HepG2 (cell line): ENCODE measurements around the gene RMI2. TPM values are rescaled to one million over a fixed set of nuclear protein-coding genes. Genes with fewer than 3 reads are reported as not detected.

ENCODE experiments used
- AKNA ChIP-seq: sonication (generic); formaldehyde crosslinking; IDR thresholded peaks from 2 replicates; pipeline ENCODE4 v1.4.0; 2020; ENCODE audit warnings: missing genetic modification reagents, borderline replicate concordance
- ERF ChIP-seq: IDR thresholded peaks from 2 replicates; pipeline ENCODE4 v1.6.1; 2018; ENCODE audit warnings: missing biosample characterization, missing genetic modification reagents
- KMT2B ChIP-seq: IDR thresholded peaks from 2 replicates; pipeline ENCODE4 v1.6.1; 2016; ENCODE audit warnings: missing genetic modification reagents, missing compliant biosample characterization
- NFKB2 ChIP-seq: sonication (generic); formaldehyde crosslinking; IDR thresholded peaks from 2 replicates; pipeline ENCODE4 v1.4.0; 2020; ENCODE audit warnings: missing genetic modification reagents, borderline replicate concordance
- PHB2 ChIP-seq: fragments of 450-650 bp; IDR thresholded peaks from 2 replicates; pipeline ENCODE4 v1.6.1; 2018; ENCODE audit not compliant: partially characterized antibody
- THAP11 ChIP-seq: IDR thresholded peaks from 2 replicates; pipeline ENCODE4 v1.6.1; 2016; ENCODE audit warnings: missing biosample characterization, missing genetic modification reagents
- ZNF10 ChIP-seq: sonication (generic); formaldehyde crosslinking; IDR thresholded peaks from 2 replicates; pipeline ENCODE4 v1.4.0; 2020; ENCODE audit warnings: mild to moderate bottlenecking, low read depth, missing genetic modification reagents, borderline replicate concordance
- ZNF230 ChIP-seq: sonication (generic); formaldehyde crosslinking; IDR thresholded peaks from 2 replicates; pipeline ENCODE4 v1.4.0; 2020; ENCODE audit warnings: mild to moderate bottlenecking, missing genetic modification reagents
- ZNF432 ChIP-seq: sonication (generic); formaldehyde crosslinking; IDR thresholded peaks from 2 replicates; pipeline ENCODE4 v1.5.0; 2020; ENCODE audit warnings: missing genetic modification reagents, mild to moderate bottlenecking, borderline replicate concordance
- polyA plus RNA-seq, 8 experiments: library from polyadenylated mRNA; depleted of rRNA in 3 of 8; stranded (reverse) in 7 of 8; unstranded in 1 of 8; fragments of >200 nt; fragmentation: Illumina TruSeq in 4 of 8; extraction: Trizol in 4 of 8; gene quantifications; 2 replicates each; pipeline versions ENCODE4 v1.2.1 to v1.2.3, GENCODE V29; 2011 to 2016; ENCODE audit warnings: low read depth in 4 of 8, missing spikeins in 1 of 8, mixed read lengths in 1 of 8; ENCODE audit not compliant: insufficient read depth in 1 of 8
- total RNA-seq, 5 experiments: library from RNA; depleted of rRNA; stranded (reverse); fragments of >200 nt; fragmentation: Illumina TruSeq; extraction: Trizol; gene quantifications; 2 replicates each; pipeline ENCODE4 v1.2.3, GENCODE V29; 2016; ENCODE audit warnings: low read depth in 1 of 5
- TF ChIP-seq, protein P1 (sequence below): sonication (generic); formaldehyde crosslinking; IDR thresholded peaks from 2 replicates; pipeline ENCODE4 v1.4.0; 2020; ENCODE audit warnings: mild to moderate bottlenecking, missing genetic modification reagents
- TF ChIP-seq, protein P2 (sequence below): sonication (generic); formaldehyde crosslinking; IDR thresholded peaks from 2 replicates; pipeline ENCODE4 v1.5.1; 2020; ENCODE audit warnings: mild to moderate bottlenecking, missing genetic modification reagents, moderate library complexity
- TF ChIP-seq, protein P3 (sequence below): sonication (generic); formaldehyde crosslinking; IDR thresholded peaks from 2 replicates; pipeline ENCODE4 v1.4.0; 2020; ENCODE audit warnings: missing genetic modification reagents, borderline replicate concordance

RMI2 gene
- total and polyA plus RNA-seq, 2 of the 13 experiments (the other 11 are each of a cell fraction or from before 2014, with no cell fraction given) = 24.5 to 55.7 TPM

DNA sequence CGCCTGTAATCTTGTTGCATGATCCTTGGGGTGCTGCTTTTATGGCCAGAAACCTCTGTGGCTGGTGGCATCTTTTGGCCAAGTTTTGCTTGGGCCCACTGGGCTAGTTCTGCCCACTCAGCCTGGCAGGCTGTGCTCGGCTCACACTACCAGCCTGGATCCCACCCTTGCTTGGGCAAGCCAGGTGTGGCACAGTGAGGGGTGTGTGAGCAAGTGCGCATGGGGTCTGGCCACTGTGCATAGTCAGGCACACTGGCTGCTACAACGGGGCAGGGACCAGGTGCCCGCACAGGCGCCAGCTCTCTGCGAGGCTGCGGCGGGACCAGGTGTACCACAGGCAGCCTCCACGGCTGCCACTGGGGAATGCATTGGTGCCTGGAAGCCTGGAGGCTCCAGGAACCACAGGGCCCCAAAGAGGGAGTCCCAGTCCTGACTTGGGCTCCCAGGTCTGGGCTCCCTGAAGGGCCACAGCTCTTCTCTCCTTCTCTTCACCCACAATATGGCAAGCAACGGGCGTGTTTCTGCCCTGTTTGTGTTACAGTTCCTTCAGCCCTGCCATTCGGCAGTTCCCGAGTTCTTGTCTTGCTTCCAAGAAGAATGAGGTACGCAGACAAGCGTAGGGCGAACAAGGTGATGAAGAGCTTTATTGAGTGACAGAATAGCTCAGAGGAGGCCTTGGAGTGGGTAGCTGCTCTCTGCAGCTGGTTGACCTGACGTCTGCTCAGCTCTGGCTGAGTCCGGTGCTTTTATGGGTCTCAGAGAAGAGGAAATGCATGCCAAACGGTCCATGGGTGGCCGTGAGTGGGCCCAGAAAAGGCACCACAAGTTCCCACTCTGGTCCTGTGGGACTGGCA, 37.4 kb upstream of the RMI2 start (continued):
- TF ChIP-seq ZNF230 (CRISPR knock-in tag) (peak; percentile 98), THAP11 (CRISPR knock-in tag) (no peak), ZNF432 (CRISPR knock-in tag) (0 out of 2 replicates have a peak, but pooled peaks have one; percentile 22), ZNF10 (CRISPR knock-in tag) (0 out of 2 replicates have a peak, but pooled peaks have one; percentile 55), ERF (no peak; the same call in 1 of the 2 replicates), NFKB2 (CRISPR knock-in tag) (peak; percentile 13; the same call in 1 of the 2 replicates), PHB2 (no peak), KMT2B (peak; percentile 16; the same call in 1 of the 2 replicates), AKNA (CRISPR knock-in tag) (no peak)
- TF ChIP-seq, protein P1, sequence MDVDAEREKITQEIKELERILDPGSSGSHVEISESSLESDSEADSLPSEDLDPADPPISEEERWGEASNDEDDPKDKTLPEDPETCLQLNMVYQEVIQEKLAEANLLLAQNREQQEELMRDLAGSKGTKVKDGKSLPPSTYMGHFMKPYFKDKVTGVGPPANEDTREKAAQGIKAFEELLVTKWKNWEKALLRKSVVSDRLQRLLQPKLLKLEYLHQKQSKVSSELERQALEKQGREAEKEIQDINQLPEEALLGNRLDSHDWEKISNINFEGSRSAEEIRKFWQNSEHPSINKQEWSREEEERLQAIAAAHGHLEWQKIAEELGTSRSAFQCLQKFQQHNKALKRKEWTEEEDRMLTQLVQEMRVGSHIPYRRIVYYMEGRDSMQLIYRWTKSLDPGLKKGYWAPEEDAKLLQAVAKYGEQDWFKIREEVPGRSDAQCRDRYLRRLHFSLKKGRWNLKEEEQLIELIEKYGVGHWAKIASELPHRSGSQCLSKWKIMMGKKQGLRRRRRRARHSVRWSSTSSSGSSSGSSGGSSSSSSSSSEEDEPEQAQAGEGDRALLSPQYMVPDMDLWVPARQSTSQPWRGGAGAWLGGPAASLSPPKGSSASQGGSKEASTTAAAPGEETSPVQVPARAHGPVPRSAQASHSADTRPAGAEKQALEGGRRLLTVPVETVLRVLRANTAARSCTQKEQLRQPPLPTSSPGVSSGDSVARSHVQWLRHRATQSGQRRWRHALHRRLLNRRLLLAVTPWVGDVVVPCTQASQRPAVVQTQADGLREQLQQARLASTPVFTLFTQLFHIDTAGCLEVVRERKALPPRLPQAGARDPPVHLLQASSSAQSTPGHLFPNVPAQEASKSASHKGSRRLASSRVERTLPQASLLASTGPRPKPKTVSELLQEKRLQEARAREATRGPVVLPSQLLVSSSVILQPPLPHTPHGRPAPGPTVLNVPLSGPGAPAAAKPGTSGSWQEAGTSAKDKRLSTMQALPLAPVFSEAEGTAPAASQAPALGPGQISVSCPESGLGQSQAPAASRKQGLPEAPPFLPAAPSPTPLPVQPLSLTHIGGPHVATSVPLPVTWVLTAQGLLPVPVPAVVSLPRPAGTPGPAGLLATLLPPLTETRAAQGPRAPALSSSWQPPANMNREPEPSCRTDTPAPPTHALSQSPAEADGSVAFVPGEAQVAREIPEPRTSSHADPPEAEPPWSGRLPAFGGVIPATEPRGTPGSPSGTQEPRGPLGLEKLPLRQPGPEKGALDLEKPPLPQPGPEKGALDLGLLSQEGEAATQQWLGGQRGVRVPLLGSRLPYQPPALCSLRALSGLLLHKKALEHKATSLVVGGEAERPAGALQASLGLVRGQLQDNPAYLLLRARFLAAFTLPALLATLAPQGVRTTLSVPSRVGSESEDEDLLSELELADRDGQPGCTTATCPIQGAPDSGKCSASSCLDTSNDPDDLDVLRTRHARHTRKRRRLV = 0 out of 2 replicates have a peak, but pooled peaks have one; percentile 28
- TF ChIP-seq, protein P2, sequence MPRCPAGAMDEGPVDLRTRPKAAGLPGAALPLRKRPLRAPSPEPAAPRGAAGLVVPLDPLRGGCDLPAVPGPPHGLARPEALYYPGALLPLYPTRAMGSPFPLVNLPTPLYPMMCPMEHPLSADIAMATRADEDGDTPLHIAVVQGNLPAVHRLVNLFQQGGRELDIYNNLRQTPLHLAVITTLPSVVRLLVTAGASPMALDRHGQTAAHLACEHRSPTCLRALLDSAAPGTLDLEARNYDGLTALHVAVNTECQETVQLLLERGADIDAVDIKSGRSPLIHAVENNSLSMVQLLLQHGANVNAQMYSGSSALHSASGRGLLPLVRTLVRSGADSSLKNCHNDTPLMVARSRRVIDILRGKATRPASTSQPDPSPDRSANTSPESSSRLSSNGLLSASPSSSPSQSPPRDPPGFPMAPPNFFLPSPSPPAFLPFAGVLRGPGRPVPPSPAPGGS (CRISPR knock-in tag) = 0 out of 2 replicates have a peak, but pooled peaks have one; percentile 32
- TF ChIP-seq, protein P3, sequence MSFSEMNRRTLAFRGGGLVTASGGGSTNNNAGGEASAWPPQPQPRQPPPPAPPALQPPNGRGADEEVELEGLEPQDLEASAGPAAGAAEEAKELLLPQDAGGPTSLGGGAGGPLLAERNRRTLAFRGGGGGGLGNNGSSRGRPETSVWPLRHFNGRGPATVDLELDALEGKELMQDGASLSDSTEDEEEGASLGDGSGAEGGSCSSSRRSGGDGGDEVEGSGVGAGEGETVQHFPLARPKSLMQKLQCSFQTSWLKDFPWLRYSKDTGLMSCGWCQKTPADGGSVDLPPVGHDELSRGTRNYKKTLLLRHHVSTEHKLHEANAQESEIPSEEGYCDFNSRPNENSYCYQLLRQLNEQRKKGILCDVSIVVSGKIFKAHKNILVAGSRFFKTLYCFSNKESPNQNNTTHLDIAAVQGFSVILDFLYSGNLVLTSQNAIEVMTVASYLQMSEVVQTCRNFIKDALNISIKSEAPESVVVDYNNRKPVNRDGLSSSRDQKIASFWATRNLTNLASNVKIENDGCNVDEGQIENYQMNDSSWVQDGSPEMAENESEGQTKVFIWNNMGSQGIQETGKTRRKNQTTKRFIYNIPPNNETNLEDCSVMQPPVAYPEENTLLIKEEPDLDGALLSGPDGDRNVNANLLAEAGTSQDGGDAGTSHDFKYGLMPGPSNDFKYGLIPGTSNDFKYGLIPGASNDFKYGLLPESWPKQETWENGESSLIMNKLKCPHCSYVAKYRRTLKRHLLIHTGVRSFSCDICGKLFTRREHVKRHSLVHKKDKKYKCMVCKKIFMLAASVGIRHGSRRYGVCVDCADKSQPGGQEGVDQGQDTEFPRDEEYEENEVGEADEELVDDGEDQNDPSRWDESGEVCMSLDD (CRISPR knock-in tag) = no peak
